C4-2B (cell line): ENCODE measurements around the gene WDR37.

ENCODE experiments used
- ZFX ChIP-seq: fragments of 450-650 bp; IDR thresholded peaks from 2 replicates; pipeline ENCODE4 v1.6.1; 2017
- TF ChIP-seq, protein P1 (sequence below): fragments of 450-650 bp; conservative IDR thresholded peaks from 2 replicates; pipeline ENCODE4 v1.5.1; 2017; ENCODE audit warnings: mild to moderate bottlenecking

DNA sequence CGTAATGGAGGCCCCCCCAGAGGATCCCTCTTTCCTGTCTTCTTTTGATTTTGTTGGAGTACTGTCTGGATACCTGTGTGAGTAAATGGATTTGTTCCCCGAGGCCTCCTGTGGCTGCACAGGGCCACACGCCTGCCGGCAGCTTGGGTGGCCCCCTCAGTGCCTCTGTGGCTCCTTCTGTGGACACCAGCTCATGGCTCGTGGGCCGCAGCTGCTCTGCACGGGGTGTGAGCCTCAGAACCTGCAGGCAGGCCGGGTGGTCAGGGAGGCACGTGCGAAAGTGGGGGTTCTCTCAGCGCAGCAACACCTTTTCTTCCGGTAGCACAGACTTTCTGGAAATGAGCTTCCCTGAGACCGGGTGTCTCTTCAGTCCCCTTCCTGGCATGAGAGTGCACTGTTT, 70.3 kb downstream of the WDR37 start:
- TF ChIP-seq, protein P1, sequence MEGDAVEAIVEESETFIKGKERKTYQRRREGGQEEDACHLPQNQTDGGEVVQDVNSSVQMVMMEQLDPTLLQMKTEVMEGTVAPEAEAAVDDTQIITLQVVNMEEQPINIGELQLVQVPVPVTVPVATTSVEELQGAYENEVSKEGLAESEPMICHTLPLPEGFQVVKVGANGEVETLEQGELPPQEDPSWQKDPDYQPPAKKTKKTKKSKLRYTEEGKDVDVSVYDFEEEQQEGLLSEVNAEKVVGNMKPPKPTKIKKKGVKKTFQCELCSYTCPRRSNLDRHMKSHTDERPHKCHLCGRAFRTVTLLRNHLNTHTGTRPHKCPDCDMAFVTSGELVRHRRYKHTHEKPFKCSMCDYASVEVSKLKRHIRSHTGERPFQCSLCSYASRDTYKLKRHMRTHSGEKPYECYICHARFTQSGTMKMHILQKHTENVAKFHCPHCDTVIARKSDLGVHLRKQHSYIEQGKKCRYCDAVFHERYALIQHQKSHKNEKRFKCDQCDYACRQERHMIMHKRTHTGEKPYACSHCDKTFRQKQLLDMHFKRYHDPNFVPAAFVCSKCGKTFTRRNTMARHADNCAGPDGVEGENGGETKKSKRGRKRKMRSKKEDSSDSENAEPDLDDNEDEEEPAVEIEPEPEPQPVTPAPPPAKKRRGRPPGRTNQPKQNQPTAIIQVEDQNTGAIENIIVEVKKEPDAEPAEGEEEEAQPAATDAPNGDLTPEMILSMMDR = no peak
- no peak for TF ChIP-seq ZFX
